Inflammatory macrophage (primary cell): Measurements from ENCODE around the gene TRAM1L1.

Source experiments
- DNase-seq, 2 donors: peaks; one replicate each; pipeline ENCODE4 v3.0.0-alpha.2; 2020 to 2022
- total RNA-seq, 18 experiments: gene quantifications; one replicate each; lab custom pipeline; 2026; ENCODE audit warnings: mixed read lengths in 6 of 18, inconsistent platforms in 2 of 18; lab: John Stamatoyannopoulos, UW

TRAM1L1 gene
- 0 to 0.12 (median 0) reads per million in 18 experiments for total RNA-seq

DNA sequence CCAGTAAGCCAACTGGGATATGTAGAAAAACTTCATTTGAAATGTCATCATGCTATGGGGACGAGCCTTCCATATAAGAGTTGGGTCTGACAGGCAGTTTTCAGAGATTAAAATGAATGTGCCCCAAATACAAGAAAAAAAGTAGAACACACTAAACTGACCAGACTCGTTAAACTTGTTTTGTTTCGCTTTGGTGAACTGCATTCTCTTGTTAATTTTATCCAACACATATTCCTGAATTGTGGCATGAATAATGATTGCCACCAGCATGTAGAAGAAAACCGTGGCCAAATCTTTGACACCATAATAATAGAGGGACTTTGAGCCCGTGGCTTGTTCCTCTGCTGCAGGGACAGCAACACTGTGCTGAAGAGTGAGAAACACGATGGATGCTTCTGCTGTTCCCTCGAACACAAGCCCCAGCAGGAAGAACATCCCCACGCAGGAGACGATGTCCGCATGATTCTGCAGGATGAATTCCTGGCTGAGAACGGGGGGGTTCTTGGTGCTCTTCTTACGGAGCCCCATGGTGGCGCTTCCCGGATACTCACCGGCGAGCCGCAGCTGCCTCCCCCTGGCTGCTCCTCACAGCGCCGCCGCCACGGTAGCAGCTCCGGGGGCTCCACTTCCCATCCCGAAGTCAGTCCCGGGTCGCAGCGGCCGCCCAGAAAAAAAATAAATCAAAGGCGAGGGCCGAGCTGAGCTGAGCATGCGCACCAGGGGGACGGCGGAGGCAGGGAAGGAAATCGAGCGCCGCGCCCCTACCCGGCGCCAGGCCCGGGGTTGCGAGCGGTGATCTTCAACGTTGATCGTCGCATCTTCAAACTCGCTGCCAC is at the start of gene TRAM1L1:
Gene TRAM1L1, minus strand, starts transcription at position 711 of the 836 bp plus-strand sequence. Its CDS starts 183 bp downstream, at position 528.
- DNase-seq: no peak

DNA sequence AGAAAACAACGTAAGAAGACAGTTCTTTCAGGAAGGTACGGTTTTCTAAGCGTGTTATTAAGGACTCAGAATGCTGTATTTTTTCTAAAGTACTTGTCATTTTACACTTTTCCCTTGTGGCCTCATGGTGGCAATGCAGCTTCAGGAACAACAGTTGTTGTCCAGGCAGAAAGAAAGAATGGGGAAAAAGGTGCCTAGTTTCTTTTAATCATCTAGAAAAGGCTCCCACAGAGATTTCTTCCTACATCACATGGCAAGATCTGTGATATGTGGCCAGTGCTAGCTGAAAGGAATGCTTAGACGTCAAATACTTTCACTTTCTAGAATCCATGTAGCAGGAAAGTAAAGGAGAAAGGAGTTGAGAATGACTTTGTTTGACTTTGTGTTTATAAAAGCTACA is 49.0 kb upstream of the TRAM1L1 start:
- DNase-seq: no peak

DNA sequence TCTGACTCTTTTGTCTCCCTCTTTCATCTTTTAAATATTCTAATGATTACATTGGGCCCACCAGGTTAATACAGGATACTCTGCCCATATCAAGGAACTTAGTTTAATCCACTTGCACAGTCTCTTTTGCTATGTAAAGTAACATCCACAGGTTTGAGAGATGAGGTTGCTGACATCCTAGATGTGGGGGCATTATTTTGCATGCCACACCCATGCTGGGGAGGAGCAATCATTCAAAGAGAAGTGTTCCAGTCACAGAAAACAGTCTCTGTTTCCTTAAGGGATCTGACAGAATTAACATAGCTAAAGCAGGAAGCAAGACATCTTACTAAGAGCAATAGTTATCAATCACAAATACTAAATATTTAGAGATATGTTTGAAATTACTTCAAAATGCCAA is 11.5 kb upstream of the TRAM1L1 start:
- DNase-seq: no peak

DNA sequence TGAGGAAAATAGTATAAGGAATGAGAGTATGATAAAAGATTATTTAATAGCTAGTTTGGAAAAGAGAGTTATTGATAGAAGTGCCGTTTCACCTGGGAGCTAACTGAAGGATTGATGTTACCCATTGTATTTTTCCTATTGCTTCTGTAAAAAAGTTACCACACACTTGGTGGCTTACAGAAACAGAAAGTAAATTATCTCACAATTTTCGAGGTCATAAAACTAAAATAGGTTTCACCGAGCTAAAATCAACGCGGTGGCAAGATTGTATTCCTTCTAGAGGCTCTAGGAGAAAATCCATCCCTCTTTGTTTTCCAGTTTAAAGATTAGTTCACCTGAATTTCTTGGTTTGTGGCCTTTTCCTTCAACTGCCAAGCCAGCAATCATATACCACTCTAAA is 11.1 kb upstream of the TRAM1L1 start:
- no peak for DNase-seq

DNA sequence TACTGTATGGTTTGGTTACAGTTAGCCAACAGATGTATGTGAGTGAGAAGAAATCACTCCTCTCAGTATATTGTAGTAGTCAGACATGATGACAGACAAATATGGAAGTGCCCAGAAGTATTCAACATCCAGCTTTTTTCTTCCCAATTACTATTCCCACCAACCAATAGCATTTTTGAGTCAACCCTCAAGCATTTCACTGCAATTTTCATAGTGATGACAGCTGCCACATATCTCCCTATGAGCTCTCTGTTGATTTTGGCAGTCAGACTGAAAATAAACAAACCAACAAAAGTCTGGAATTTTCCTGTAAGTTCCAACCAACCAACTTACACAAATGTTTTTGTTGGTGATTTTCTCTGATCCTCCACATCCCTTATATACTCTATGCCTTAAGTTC is 8.2 kb upstream of the TRAM1L1 start:
- DNase-seq: no peak

DNA sequence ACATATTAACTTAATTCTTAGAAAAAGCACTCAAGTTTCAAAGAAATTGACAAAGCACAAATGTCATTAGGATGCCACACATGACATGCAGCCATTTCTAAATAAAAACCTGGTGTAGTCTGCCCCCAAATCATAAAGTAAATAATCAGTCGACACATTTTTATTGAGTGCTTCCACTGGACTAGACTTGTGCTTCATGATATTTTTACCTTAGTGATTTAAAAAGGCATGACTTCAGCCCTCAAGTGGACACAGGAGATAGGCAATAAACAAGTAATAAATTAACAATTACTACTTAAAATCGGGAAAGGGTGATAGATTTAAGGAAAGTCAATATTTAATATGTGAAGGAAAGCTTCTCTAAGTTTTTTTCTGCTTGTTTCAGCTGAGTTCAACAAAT is 7.6 kb downstream of the TRAM1L1 start:
- no peak for DNase-seq

DNA sequence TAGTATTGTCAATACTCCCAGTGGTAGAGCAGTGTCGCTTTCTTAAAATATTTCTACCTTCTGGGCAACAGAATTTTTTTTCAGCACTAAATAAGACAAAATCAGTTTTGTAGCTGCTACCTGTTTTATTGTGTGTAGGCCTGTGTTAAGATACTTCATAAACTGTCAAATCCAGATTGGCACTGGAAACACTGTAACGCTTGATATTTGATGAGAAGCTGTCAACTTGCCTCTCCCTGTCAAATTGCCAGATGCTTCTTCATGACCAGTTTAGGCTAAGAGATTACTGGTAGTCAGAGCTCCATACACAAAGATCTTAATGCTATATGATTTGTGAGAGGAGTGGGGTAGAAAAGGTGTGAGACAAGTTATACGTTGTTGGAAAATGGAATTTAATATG is 17.3 kb downstream of the TRAM1L1 start:
- no peak for DNase-seq

DNA sequence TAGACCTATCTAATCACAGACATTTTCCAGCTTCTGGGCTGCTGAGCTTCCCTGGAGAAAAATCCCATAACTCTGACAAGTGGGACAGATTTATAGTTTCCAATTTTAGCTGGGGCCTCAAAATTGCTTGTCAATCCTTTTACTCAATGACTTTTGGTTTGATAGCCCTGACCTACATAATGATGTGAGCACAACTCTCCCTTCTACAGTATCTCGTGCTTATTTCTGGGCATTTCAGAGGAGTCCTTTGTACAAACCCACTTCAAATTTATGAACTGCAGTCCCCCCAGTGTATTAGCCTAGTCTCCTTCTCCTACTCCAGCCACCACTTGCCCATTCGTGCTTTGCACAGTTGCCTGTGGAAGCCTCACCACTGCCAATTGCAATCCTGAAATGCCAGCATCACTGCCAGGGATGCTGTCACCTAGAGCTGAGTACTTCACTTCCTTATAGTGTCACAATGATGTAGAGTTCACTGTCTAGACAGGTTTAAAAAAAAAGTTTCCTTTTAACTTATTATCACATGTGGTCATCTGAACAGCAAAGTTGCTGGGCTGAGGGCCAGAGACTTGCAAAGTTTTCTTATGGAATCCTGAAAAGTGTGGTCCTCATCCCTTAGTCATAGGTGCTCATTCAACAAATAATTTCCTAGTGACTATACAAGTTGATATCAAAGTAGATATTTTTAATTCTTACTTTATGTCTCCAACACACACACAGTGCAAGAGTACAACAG is 21.2 kb downstream of the TRAM1L1 start:
- DNase-seq: no peak

DNA sequence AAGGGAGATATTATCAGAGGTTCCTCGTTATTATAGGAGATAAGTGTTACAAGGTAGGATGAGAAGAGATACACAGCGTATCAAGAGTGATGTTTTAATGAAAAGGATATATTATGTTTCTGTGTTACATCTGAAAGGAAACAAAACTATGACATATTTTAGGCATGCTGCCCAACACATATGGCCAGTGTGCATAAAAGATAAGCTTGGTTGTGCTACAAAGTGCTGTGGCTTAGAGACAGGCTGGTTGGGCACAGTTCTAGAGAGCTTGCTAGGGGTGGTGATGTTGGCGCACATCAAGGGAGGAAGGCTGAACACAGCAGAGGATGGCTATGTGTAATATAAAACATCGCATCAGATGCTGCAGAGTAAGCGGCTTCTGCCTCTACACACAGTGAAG is 42.4 kb downstream of the TRAM1L1 start:
- DNase-seq: no peak
